HepG2 (cell line): ENCODE data around the gene C1QTNF12. TPM values are rescaled to one million over a fixed set of nuclear protein-coding genes. Genes with fewer than 3 reads are reported as not detected.

Experiments used
- AGO2 ChIP-seq: fragments of 200-400 bp; formaldehyde crosslinking; optimal IDR thresholded peaks from 2 replicates; pipeline ENCODE3; 2017; ENCODE audit warnings: mild to moderate bottlenecking, low read depth, low read length, moderate library complexity
- ATF7-NPFF ChIP-seq: sonication (generic); formaldehyde crosslinking; IDR thresholded peaks from 2 replicates; pipeline ENCODE4 v1.8.1; 2023; ENCODE audit warnings: mild to moderate bottlenecking, low read depth, missing genetic modification reagents, moderate library complexity
- CHD2 ChIP-seq: IDR thresholded peaks from 2 replicates; pipeline ENCODE4 v1.6.1; 2011; ENCODE audit warnings: low read depth, low read length, improper control_type of control experiment
- GABPA ChIP-seq, 2 experiments: IDR thresholded peaks; 2 replicates each; pipeline ENCODE4 v1.6.1; 2011 to 2016; ENCODE audit warnings: low read depth in 2 of 2, low read length in 1 of 2, missing biosample characterization in 1 of 2, missing genetic modification characterization in 1 of 2
- HNRNPK ChIP-seq: fragments of 200-400 bp; formaldehyde crosslinking; IDR thresholded peaks from 2 replicates; pipeline ENCODE4 v1.6.1; 2018; ENCODE audit warnings: low read length, low read depth, moderate library complexity, mild to moderate bottlenecking; ENCODE audit not compliant: poor library complexity, severe bottlenecking
- ISL2 ChIP-seq: sonication (generic); formaldehyde crosslinking; IDR thresholded peaks from 2 replicates; pipeline ENCODE4 v1.5.0; 2020; ENCODE audit warnings: missing genetic modification reagents
- NFE2L1 ChIP-seq: sonication (generic); formaldehyde crosslinking; IDR thresholded peaks from 2 replicates; pipeline ENCODE4 v1.4.0; 2020; ENCODE audit warnings: missing genetic modification reagents, mild to moderate bottlenecking, borderline replicate concordance
- RBM22 ChIP-seq: fragments of 200-400 bp; formaldehyde crosslinking; optimal IDR thresholded peaks from 2 replicates; pipeline ENCODE3; 2017; ENCODE audit warnings: mild to moderate bottlenecking, low read length, moderate library complexity
- SP4 ChIP-seq: sonication (generic); formaldehyde crosslinking; IDR thresholded peaks from 2 replicates; pipeline ENCODE4 v1.8.1; 2023; ENCODE audit warnings: mild to moderate bottlenecking, missing genetic modification reagents
- SSRP1 ChIP-seq: IDR thresholded peaks from 2 replicates; pipeline ENCODE4 v1.6.1; 2016; ENCODE audit warnings: control low read depth
- STAT6 ChIP-seq: sonication (generic); formaldehyde crosslinking; IDR thresholded peaks from 2 replicates; pipeline ENCODE4 v1.4.0; 2020; ENCODE audit warnings: missing genetic modification reagents, mild to moderate bottlenecking, borderline replicate concordance
- ZNF138 ChIP-seq: sonication (generic); formaldehyde crosslinking; IDR thresholded peaks from 2 replicates; pipeline ENCODE4 v1.5.0; 2020; ENCODE audit warnings: mild to moderate bottlenecking, low read depth, missing genetic modification reagents
- ZNF224 ChIP-seq: sonication (generic); formaldehyde crosslinking; IDR thresholded peaks from 2 replicates; pipeline ENCODE4 v1.5.0; 2020; ENCODE audit warnings: mild to moderate bottlenecking, missing genetic modification reagents
- ZNF337 ChIP-seq: sonication (generic); formaldehyde crosslinking; IDR thresholded peaks from 2 replicates; pipeline ENCODE4 v1.5.1; 2020; ENCODE audit warnings: missing genetic modification reagents, low read depth, mild to moderate bottlenecking, borderline replicate concordance
- ZNF33B ChIP-seq: sonication (generic); formaldehyde crosslinking; IDR thresholded peaks from 2 replicates; pipeline ENCODE4 v1.5.1; 2020; ENCODE audit warnings: mild to moderate bottlenecking, missing genetic modification reagents
- ZNF431 ChIP-seq: sonication (generic); formaldehyde crosslinking; IDR thresholded peaks from 2 replicates; pipeline ENCODE4 v1.9.0; 2022; ENCODE audit warnings: missing genetic modification reagents, low read depth, mild to moderate bottlenecking, borderline replicate concordance
- ZNF513 ChIP-seq: sonication (generic); formaldehyde crosslinking; conservative IDR thresholded peaks from 2 replicates; pipeline ENCODE4 v1.5.0; 2020; ENCODE audit warnings: missing genetic modification reagents
- ZNF580 ChIP-seq: IDR thresholded peaks from 2 replicates; pipeline ENCODE4 v1.6.1; 2016; ENCODE audit warnings: low read depth, borderline replicate concordance
- ZNF704 ChIP-seq: sonication (generic); formaldehyde crosslinking; IDR thresholded peaks from 2 replicates; pipeline ENCODE4 v1.8.1; 2023; ENCODE audit warnings: mild to moderate bottlenecking, inconsistent platforms, moderate library complexity, missing genetic modification reagents, borderline replicate concordance
- ZNF710 ChIP-seq: sonication (generic); formaldehyde crosslinking; IDR thresholded peaks from 2 replicates; pipeline ENCODE4 v1.5.0; 2020; ENCODE audit warnings: mild to moderate bottlenecking, missing genetic modification reagents, borderline replicate concordance
- ZSCAN25 ChIP-seq: sonication (generic); formaldehyde crosslinking; IDR thresholded peaks from 2 replicates; pipeline ENCODE4 v1.8.0; 2022; ENCODE audit warnings: mild to moderate bottlenecking, missing genetic modification reagents
- polyA plus RNA-seq, 8 experiments: library from polyadenylated mRNA; depleted of rRNA in 3 of 8; stranded (reverse) in 7 of 8; unstranded in 1 of 8; fragments of >200 nt; fragmentation: Illumina TruSeq in 4 of 8; extraction: Trizol in 4 of 8; gene quantifications; 2 replicates each; pipeline versions ENCODE4 v1.2.1 to v1.2.3, GENCODE V29; 2011 to 2016; ENCODE audit warnings: low read depth in 4 of 8, missing spikeins in 1 of 8, mixed read lengths in 1 of 8; ENCODE audit not compliant: insufficient read depth in 1 of 8
- total RNA-seq, 5 experiments: library from RNA; depleted of rRNA; stranded (reverse); fragments of >200 nt; fragmentation: Illumina TruSeq; extraction: Trizol; gene quantifications; 2 replicates each; pipeline ENCODE4 v1.2.3, GENCODE V29; 2016; ENCODE audit warnings: low read depth in 1 of 5

C1QTNF12 gene
- total and polyA plus RNA-seq, 2 of the 13 experiments (the other 11 are each of a cell fraction or from before 2014, with no cell fraction given): 0.18 to 0.64 TPM

GRCh38 chr1:1239227-1239613 is 7.3 kb downstream of the C1QTNF12 start (continued):
- TF ChIP-seq ZNF704 (CRISPR knock-in tag) (no peak), ATF7-NPFF (CRISPR knock-in tag) (no peak), HNRNPK (no peak), ZNF431 (no peak), ZNF337 (CRISPR knock-in tag) (no peak), GABPA (IDR thresholded peaks at IDR 0.05; ENCODE audit: low read depth, low read length) (no peak), GABPA (CRISPR knock-in tag; IDR thresholded peaks at IDR 0.05; ENCODE audit: low read depth) (no peak), SP4 (CRISPR knock-in tag) (0 out of 2 replicates have a peak, but pooled peaks have one; percentile 50), ZNF33B (CRISPR knock-in tag) (0 out of 2 replicates have a peak, but pooled peaks have one; percentile 28), CHD2 (no peak), ZSCAN25 (CRISPR knock-in tag) (0 out of 2 replicates have a peak, but pooled peaks have one; percentile 6), ZNF138 (CRISPR knock-in tag) (no peak), ZNF224 (CRISPR knock-in tag) (0 out of 2 replicates have a peak, but pooled peaks have one; percentile 5), ZNF710 (0 out of 2 replicates have a peak, but pooled peaks have one; percentile 13), AGO2 (peak; percentile 16), NFE2L1 (CRISPR knock-in tag) (no peak), ISL2 (no peak), STAT6 (CRISPR knock-in tag) (no peak), RBM22 (no peak), ZNF580 (CRISPR knock-in tag) (no peak), SSRP1 (CRISPR knock-in tag) (no peak), ZNF513 (CRISPR knock-in tag) (no peak)
